HG02840 (cell line): ENCODE data around the gene FPGS.
"Not testable (repeated sequence)": the region's sequence is repeated elsewhere in the genome, so short reads cannot be mapped to it uniquely, and the experiment has no call there.

Experiments used
- ATAC-seq: cut with Tn5 transposase; IDR thresholded peaks from one replicate; pipeline ENCODE4 v1.9.1; 2021; ENCODE audit warnings: mild to moderate bottlenecking, moderate library complexity, moderate number of reproducible peaks; ENCODE audit not compliant: unreplicated experiment, low FRiP score

The FPGS gene

DNA sequence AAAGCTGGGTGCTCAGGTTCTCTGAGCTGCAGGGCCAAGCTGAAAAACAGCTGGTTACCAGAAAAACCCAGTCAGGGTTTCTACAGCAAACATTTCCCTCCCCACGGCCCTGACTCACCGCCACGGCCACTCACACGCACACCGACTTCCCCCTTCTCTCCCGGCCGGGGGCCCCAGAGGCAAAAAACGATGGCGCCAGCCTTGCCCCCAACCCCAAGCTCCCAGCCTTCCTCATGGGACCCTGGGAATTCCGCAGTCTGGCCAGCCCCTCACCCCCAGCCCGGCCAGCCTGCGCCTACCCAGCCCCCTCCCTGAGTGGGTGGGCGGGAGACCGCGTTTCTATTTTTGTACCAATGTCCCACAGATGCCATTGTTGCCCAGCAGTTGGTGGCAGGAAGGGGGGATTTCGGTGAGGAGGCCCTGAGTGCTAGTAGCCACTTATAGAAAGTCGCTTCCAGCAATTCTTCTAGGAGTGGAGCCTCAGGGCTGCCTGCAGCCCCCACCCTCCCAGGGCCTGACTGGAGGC is 33.4 kb downstream of the FPGS start:
- ATAC-seq: no peak

DNA sequence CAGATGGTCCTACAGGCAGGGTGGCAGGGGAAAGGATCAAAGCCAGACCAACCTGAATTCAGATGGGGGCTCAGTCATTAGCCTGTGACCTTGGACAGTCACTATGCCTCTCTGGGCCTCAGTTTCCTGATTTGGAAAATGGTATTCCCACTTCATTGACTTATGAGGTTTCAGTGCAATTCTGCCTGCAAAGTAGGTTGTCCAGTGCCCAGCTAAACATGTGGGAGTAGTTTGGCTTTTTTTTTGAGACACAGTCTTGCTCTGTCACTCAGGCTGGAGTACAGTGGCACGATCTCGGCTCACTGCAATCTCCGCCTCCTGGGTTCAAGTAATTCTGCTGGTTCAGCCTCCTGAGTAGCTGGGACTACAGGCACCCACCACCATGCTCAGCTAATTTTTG is 33.9 kb downstream of the FPGS start:
- ATAC-seq: not testable (repeated sequence)

GRCh38 chr9:127837346-127837745 is 34.7 kb downstream of the FPGS start:
- ATAC-seq: no peak

DNA sequence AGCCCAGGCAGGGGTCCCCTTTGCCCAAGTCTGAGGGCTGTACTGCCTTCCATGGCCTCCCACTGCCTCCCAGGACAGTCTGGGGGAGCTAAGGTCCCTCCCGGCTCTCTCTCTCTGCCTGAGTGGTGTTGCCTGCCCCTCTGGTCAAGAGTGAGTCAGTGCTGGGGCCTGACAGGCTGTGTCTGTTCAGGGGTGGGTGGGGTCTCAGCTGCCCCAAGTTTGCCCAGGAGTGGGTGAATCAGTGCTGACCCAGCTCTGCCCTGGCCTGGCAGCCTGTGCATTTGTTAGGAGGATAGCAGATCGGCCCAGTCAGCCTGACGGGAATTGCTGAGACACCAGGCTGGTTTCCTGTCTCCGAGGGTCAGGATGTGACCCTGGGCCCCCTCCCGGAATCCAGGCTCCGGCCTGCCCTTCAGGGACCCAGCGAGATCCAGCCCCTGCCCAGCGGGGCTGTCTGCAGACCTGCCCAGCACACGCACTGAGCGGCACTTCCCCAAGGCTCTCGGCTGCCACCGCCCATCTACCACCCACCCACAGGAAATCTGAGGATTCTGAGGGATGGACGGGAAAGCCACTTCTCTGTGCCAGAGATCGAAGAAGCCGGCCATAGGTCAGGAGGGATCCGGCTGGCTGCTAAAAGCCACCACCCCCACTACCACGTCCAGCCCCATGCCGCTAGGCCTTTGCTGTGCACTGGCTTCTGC is 35.8 kb downstream of the FPGS start:
- no peak for ATAC-seq

- ATAC-seq: no peak
Measured at GRCh38 chr9:127841087-127841835, 38.6 kb downstream of the FPGS start.

DNA sequence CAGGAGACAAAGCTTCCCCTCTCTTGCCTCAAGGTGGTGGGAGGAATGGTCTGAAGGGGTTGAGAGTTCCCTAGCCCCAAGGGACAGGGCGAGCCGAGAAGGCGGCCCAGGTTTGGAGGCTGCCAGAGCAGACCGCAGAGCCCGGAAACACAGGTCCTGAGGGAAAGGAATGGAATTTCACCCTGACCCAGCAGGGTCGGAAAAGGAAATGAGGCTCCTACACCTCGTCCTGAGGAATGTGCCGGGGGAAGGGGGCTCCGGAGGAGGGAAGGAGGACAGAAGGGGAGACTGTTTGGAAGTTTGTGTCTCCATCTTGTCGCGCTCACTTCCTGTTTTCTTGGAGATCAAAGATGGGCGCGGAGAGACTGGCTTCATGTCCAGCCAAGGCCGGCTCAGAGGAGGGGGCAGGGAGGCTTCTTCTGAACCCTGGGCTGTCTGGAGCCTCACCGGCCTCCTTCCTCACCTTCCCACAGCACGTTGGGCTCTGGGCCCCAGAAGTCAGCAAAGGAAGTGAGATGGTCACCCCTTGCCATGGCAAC is 42.2 kb downstream of the FPGS start:
- no peak for ATAC-seq

- ATAC-seq: not testable (repeated sequence)
Measured at GRCh38 chr9:127845619-127846018, 42.9 kb downstream of the FPGS start.

- ATAC-seq: no peak
Measured at GRCh38 chr9:127846443-127847177, 43.9 kb downstream of the FPGS start.

DNA sequence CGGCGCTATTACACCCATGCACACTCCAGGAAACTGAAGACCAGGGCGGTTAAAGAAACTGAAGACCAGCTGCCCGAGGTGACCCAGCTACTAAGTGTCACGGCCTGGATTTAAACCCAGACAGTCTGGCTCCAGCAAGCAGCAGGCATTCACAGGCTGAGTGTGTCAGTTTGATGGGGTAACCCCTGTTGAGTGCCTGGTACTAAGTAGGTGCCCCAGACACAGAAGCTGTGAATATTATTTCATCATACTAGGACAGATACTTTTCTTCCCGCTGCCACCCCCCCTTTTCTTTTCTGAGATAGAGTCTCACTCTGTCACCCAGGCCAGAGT is 44.5 kb downstream of the FPGS start:
- ATAC-seq: no peak

DNA sequence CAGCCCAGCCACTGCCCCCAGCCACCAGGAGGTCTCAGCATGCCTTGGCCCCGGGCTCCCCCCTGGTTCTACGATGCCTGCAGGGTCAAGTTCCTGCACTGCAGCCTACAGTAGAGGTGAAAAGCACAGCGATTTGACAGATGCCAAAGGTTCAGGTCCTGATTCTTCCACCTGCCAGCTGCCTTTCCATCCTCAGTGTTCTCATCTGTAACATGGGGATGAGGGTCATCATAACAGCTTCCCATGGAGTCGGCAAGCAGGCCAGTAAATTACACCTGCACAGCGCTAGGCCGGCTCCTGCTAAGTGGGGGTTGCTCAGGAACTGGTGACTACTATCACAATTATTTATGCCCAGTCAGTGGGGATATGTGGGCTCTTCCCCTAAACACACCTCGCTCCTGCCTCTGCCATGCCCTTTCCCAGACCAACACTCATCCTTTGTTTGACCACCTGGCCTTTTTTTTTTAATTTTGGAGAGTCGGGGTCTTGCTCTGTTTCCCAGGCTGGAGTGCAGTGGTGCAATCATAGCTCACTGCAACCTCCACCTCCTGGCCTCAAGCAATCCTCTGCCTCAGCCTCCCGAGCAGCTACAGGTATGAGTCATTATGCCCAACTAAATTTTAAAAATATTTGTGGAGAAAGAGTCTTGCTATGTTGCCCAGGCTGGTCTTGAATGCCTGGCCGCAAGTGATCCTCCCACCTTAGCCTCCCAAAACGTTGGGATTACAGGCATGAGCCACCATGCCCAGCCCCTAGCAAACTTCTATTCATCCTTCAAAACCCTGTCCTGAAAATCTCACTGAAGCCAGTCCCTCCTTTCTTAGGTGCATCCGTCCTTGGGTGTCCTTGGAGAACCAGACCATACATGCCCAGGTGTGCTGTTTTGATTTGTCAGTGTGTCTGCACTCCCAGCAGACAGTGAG is 45.4 kb downstream of the FPGS start:
- no peak for ATAC-seq

DNA sequence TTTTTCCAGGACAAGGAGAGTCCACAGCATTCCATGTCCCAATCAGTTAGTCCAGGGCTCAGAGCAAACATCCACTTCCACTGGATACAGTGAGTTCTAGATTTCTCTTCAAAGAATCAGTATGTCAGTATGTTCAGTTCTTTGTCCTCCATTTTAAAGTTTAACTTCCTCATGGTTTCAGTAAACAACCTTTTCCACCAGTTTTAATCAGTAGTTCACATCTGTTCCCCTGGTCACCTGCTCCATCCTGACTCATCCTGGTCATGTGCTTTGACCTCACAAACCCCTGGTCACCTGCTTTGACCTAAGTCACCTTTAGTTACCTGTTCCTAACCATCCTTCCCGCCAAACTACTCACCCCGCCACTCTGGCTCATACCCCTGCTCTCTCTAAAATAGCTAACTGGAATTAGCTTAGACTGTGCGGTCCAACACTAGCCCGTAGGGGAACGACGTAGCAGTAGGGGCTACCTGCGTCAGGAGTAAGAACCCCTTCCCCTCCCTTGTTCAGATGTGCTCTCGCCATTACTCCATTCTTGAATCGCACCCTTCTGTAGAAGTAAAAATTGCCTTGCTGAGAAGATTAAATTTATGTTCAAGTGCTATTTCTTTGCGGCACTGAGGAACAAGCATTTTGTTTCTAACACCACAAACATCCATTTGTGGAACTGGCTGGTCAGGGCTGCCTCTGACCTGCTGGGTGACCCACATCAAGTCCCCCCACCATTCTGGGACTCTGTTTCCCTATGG is 46.2 kb downstream of the FPGS start:
- ATAC-seq: no peak

DNA sequence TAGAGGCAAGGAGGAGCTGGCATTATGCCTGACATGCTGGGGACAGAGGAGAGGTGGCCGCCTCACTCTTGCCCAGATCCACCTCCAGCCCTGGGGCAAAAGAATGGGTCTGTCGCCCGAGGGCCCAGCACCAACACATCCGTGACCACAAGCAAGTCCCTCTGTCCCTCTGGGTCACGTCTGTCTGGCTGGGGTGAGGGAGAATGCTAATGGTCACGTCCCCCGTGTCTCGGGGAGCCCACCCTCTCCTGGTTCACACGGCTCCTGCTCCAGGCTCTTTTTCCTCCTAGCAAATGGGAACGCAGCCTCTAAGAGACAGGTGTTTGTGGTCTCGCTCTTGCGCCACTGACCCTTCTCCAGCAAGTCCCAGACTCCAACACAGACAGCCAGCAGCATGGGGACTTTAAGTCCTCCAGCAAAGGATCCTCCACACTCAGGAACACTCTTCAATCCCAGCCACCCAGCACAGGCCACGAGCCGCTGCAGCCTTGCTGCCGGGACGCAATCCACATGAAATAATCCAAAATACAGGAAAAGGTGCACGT is 47.7 kb downstream of the FPGS start:
- no peak for ATAC-seq

- ATAC-seq: no peak
Measured at GRCh38 chr9:127852829-127853228, 50.1 kb downstream of the FPGS start.

DNA sequence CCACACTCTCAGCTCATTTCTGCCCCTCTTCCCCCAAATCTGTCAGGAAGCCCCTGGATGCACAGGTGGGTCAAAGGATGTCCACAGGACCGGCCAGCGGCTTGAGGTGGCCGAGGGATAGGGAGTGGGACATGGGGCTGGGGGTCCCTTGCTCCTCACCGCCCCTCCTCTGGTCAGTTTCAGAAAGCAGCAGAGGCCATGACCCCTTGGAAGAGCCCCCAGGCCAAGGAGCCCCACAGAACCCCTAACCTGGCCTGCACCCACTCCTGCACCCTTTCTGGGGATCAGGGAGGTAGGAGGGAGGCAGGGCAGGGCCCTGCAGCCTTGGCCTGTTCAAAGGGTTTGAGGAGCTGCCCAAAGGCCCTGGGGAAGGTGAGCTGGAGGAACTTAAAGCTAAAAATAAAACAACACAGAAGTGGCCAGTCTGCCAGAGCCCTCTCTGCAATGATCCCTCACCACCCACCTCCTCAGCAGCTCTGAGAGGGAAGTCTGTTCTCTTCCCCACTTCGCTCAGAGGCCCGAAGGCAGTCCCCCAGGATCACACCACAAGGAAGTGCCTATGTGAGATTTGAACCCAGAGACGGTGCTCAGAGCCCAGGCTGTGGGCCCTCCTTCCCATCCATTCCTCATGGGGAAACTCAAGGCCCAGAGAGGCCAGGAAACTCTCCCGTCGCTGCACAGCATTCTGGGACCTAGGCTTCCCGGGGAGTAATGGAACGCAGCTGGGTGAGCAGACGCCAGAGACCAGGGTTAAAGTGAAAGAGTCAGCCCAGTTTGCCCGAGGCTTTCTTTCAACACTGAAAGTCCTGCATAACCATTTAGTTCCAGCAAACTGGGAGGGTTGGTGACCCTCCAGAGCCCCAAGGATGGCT is 50.9 kb downstream of the FPGS start:
- ATAC-seq: no peak

DNA sequence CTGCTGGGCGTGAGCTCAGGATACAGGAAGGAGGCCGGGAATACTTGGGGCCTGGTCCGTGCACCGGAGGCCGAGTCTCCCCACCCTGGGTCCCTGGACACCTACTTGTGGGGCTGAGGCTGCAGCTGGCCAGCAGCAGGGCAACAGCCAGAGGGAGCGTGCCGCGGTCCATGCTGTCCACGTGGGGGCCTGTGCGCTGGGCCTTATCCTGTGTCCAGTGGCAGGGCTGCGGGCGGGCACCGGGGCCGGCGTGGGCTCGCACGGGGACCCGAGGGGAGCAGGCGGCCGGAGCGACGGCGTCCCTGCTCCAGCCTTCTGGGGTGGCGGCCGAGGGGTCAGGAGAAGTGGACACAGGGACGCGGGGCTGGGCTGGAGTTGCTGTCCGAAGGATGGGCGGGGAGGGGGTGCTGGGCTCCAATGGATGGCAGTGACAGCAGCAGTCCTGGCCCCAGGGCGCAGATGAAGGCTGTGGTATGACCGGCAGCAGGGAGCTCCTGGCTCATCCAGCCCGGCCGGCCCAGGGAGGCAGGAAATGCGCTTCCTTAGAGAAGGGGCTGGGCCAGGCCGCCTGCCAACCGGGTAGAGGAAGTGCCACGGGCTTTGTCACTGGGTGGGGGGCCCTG is 51.6 kb downstream of the FPGS start, which contains the start of gene ENG:
ENG (minus strand) TSS at position 475 of the 623 bp plus-strand sequence; CDS start at position 172, 303 bp downstream.
- no peak for ATAC-seq

DNA sequence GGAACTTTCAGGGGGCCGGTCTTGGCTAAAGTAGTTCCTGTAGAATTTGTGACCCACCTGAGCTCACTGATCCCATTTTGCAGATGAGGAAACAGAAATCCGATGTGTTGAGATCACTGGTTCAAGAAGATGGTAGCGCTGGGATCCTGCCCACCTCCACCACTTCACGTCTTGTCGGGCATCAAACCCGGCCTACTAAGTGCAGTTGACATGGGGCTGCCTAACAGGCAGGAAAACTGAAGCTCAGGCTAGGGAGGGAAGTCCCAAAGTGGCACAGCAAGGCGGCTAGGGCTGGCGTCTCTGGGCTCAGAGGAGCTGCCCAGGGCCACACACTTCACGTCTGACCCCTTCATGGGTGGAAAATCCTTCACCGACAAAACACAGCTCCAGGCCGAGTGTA is 52.3 kb downstream of the FPGS start:
- no peak for ATAC-seq

DNA sequence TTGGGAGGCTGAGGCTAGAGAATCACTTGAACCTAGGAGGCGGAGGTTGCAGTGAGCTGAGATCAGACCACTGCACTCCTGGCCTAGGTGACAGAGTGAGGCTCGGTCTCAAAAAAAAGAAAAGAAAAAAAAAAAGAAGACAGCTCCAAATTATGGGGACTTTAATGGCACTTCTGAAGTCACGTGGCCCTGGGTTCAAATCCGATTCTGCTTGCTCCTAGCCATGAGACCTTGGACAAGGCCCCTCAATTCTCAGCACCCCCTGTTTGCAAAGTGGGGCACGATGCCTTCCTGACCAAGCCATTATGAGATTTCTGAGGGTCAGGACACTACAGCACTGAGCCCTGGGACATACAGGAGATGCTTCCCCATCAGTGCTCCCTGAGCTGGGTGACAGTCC is 52.8 kb downstream of the FPGS start:
- no peak for ATAC-seq
